ENCODE results near the gene TATDN2.
A peak's percentile ranks its signal among the peaks of the same experiment; 100 is the strongest.

The TATDN2 gene

DNA sequence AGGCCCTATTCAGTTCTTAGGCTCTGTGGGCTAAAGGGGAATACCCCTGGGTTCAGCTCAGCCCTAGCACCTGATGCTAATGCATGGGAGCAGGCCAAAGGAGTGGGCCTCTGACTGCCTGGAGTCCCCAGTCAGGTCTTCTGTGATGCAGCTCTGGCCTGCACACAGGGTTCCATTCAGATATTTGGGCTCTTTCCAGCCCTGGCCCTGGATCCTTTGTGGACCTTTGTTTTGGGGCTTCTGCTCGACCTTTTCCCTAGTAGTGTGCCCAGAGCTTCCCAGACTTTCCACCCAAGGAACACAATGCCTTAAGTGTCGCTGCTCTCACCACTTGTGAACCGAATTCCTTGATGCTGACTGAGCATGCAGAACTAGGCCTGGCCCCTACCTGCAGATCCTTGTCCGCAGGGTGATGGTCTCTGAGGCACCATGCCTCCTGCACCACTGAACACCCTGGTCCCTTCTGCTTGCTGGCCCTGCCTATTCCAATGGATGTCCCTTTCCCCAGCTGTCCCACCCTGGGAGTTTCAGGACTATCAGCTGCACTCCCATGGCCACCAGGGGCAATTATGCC is 67.6 kb downstream of the TATDN2 start:
- TF ChIP-seq, protein P1, sequence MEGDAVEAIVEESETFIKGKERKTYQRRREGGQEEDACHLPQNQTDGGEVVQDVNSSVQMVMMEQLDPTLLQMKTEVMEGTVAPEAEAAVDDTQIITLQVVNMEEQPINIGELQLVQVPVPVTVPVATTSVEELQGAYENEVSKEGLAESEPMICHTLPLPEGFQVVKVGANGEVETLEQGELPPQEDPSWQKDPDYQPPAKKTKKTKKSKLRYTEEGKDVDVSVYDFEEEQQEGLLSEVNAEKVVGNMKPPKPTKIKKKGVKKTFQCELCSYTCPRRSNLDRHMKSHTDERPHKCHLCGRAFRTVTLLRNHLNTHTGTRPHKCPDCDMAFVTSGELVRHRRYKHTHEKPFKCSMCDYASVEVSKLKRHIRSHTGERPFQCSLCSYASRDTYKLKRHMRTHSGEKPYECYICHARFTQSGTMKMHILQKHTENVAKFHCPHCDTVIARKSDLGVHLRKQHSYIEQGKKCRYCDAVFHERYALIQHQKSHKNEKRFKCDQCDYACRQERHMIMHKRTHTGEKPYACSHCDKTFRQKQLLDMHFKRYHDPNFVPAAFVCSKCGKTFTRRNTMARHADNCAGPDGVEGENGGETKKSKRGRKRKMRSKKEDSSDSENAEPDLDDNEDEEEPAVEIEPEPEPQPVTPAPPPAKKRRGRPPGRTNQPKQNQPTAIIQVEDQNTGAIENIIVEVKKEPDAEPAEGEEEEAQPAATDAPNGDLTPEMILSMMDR (IDR thresholded peaks at IDR 0.05; ENCODE audit: insufficient read depth, low read depth, low read length, missing control alignments): no peak
- DNase-seq (ENCODE audit: low read depth): no peak
- no peak overlapping the region for H3K4me3 ChIP-seq (ENCODE audit: low read depth, low read length)

DNA sequence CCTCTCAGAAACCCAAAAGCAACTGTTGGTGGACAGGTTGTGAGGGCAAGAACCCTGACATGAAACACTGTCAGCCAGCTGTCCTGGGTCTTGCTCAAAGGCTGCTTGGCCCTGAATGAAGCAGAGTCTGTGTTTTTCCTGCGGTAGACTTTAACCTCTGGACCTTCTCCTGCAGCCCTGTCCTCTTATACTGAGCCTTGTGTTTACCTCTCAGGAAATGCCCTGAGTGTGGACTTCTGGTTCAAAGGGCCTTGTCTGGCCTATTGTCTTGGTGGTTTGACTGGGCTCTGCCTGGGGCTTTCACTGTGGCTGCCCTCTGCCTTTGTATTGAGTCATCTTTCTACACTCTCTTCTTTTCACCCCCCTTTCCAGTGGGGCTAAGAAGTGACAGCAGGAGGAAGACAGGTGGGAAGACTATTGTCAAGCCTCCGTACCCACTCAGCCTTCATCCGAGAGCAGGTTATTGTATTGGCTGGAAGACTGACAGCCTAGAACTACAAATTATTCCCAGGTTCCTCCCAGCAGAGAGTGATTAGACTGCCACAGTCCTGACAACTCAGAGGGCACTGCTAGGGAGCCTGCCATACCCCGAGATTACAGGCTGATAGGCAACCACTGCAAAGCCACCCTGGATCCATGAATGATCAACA is 69.2 kb downstream of the TATDN2 start:
- no peak for DNase-seq (ENCODE audit: low read depth)
- TF ChIP-seq, protein P1 (IDR thresholded peaks at IDR 0.05; ENCODE audit: insufficient read depth, low read depth, low read length, missing control alignments): no peak

DNA sequence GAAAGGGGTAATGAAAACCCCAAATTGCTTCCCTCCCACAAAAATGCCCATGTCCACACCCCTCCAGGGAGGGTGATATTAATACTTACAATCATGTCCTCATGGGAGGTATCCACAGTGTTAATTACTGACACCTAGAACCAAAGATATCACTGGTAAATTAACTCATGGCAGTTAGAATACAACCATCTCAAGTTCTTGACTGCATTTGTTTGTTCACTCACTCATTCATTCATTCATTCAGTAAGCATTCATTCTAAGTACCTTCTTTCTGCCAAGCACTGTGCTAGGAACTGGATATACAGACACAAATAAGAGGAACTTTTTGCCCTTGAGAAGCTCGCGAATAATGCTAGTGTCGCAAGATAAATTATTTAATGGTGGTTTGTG is 69.7 kb downstream of the TATDN2 start:
- no peak overlapping the region for H3K4me3 ChIP-seq (ENCODE audit: low read depth, low read length)
- DNase-seq (ENCODE audit: low read depth): no peak
- TF ChIP-seq, protein P1 (IDR thresholded peaks at IDR 0.05; ENCODE audit: insufficient read depth, low read depth, low read length, missing control alignments): no peak

More for the DNA sequence above, 69.2 kb downstream of the TATDN2 start:
- no peak overlapping the region for H3K4me3 ChIP-seq (ENCODE audit: low read depth, low read length)

DNA sequence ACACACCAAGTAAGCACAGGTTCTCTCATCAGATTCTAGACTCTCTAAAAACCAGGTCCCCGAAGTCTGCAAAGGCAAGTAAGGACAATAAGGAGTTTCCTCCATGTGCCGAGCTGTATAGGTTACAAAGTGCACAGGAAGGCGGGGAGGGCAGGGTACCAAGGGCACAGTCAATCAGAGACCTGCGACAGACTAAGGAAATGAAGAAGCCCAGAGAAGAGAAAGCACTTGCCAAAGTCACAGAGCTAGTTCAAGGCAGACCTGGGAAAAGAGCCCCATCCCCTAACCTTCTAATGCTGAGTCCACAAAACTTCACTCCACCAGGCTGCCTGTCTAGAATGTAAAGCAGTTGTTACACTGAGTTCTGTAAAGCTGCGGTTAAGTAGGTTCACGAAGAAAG is 71.0 kb downstream of the TATDN2 start:
- no peak for DNase-seq (ENCODE audit: low read depth)
- peak overlapping the region; percentile 96; the same call in 1 of the 2 replicates for H3K4me3 ChIP-seq (ENCODE audit: low read depth, low read length)
- TF ChIP-seq, protein P1 (IDR thresholded peaks at IDR 0.05; ENCODE audit: insufficient read depth, low read depth, low read length, missing control alignments): no peak

DNA sequence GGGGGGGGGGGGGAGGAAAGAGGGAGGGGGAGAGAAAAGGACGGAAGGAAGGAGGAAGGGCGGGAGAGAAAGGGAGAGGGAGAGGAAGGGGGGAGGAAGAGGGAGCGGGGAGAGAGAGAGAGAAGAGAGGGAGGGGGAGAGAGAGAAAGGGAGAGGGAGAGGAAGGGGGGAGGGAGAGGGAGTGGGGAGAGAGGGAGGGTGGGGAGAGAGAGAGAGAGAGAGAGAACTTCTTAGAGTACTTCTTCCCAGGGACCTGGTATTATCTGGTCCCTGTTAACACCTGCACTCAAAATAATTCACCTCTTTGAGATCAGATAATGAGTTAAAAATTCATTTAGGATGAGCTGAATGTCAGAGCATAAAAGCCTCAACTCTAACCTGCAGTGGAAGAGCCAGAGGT is 71.5 kb downstream of the TATDN2 start:
- no peak for DNase-seq (ENCODE audit: low read depth)
- TF ChIP-seq, protein P1 (IDR thresholded peaks at IDR 0.05; ENCODE audit: insufficient read depth, low read depth, low read length, missing control alignments): no peak
- H3K4me3 ChIP-seq (ENCODE audit: low read depth, low read length): peak overlapping the region; percentile 96

DNA sequence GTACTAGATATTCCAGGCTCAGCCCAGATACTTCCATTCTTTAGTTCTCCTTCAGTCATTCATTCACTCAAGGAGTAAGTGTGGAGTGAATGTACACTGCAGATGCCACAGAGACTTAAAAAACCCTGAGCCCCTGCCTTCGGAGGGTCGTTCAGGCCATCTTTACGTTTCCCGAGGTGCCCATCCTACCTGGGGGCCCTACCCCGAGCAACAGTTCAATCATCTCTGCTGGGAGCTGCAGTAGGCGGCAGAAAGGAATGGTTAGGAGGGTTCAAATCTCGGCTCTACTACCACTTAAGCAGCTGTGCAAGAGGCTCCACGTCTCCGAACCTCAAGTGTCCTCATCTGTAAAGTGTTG is 72.0 kb downstream of the TATDN2 start:
- H3K4me3 ChIP-seq (ENCODE audit: low read depth, low read length): peak overlapping the region; percentile 96
- no peak for DNase-seq (ENCODE audit: low read depth)
- TF ChIP-seq, protein P1 (IDR thresholded peaks at IDR 0.05; ENCODE audit: insufficient read depth, low read depth, low read length, missing control alignments): no peak
